Measurements from ENCODE around the gene RTKN.

DNA sequence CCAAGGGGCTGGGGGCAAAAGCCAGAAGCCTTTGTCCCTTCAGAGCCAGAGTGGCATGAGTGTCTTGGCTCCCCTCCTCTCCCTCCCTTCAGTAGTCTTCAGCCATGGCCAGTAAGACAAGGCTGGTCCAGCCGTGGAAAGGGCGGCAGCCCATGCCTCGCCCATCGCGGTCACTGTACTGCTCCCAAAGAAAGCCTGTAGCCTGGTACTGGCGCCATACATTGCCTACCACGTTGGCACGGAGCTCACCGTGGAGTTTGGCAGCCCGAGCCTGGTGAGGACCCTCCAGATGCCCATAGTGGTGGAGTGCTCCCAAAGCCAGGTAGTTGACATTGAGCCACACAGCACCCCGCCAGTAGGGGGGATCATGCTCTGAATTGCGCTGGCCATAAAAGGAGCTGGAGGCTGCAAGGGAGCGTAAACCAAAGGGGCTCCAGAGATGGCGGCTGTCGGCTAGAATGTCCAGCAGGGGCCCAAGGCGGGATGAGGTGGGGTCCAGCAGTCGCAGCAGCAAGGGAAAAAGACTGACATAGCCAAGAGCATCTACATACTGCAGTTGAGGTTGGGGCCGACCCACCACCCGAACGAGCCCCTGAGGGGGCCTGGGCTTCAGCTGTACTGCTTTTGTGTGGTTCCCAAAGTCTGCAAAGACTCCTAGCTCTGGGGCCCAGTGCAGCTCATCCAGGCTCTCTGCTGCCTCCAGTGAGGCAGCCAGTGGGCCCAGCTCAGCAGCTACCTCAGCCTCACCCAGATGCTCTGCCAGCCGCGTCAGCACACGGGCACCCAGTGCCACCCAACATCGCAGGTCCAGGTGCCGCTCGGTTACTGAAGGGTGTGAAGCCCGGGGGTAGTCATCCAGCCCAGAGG lies 19.7 kb upstream of the RTKN start:
- no peak for TF ChIP-seq POLR2A (IDR thresholded peaks at IDR 0.05; ENCODE audit: low read length)
- no peak for TF ChIP-seq GATA1 (IDR thresholded peaks at IDR 0.05; ENCODE audit: low read depth, low read length)
